Neural cell (in vitro differentiated cells): Measurements from ENCODE around the gene SDHB. TPM values are rescaled to one million over a fixed set of nuclear protein-coding genes. Genes with fewer than 3 reads are reported as not detected.

Source experiments
- H2AFZ ChIP-seq: fragments of 200-600, 300-800 bp; sonication (generic), shearing (Covaris generic); 2 replicates; pipeline ENCODE4 v1.6.0; 2014; ENCODE audit warnings: low read depth, mild to moderate bottlenecking, antibody characterized with exemption, low read length, moderate library complexity
- H3F3A ChIP-seq: fragments of 200-600 bp; shearing (Covaris generic); 2 replicates; pipeline ENCODE4 v1.6.1; 2016; ENCODE audit warnings: mild to moderate bottlenecking, moderate library complexity, mixed read lengths, antibody characterized with exemption, low read length; ENCODE audit not compliant: insufficient read depth, poor library complexity, severe bottlenecking
- H3K27ac ChIP-seq: fragments of 200-600, 300-800 bp; sonication (generic), shearing (Covaris generic); 2 replicates; pipeline ENCODE4 v1.5.1; 2014; ENCODE audit warnings: mild to moderate bottlenecking, low read length, moderate library complexity
- H3K27me3 ChIP-seq: fragments of 300-800, 200-600 bp; sonication (generic), shearing (Covaris generic); 2 replicates; pipeline ENCODE4 v1.6.0; 2014; ENCODE audit warnings: mild to moderate bottlenecking, low read depth, low read length, moderate library complexity; ENCODE audit not compliant: insufficient read depth
- H3K36me3 ChIP-seq: fragments of 300-800, 200-600 bp; sonication (generic), shearing (Covaris generic); 2 replicates; pipeline ENCODE4 v1.5.1; 2014; ENCODE audit warnings: mild to moderate bottlenecking, antibody characterized with exemption, low read length, moderate library complexity; ENCODE audit not compliant: insufficient read depth
- H3K4me2 ChIP-seq: fragments of 300-800, 200-600 bp; sonication (generic), shearing (Covaris generic); 2 replicates; pipeline ENCODE4 v1.6.0; 2014; ENCODE audit warnings: mild to moderate bottlenecking, low read length
- H3K4me3 ChIP-seq: fragments of 300-800, 200-600 bp; sonication (generic), shearing (Covaris generic); 2 replicates; pipeline ENCODE4 v1.5.1; 2014; ENCODE audit warnings: mild to moderate bottlenecking, low read length, moderate library complexity
- H3K79me2 ChIP-seq: fragments of 200-600 bp; shearing (Covaris generic); replicated peaks from 2 replicates; pipeline ENCODE4 v1.6.0; 2014; ENCODE audit warnings: mild to moderate bottlenecking, low read length, moderate library complexity; ENCODE audit not compliant: insufficient read depth
- H3K9ac ChIP-seq: fragments of 300-800, 200-600 bp; sonication (generic), shearing (Covaris generic); 2 replicates; pipeline ENCODE4 v1.6.1; 2016; ENCODE audit warnings: mild to moderate bottlenecking, low read length, mixed read lengths
- H3K9me2 ChIP-seq: fragments of 200-600 bp; shearing (Covaris generic); 2 replicates; pipeline ENCODE4 v1.6.1; 2016; ENCODE audit warnings: mild to moderate bottlenecking, low read length, mixed read lengths; ENCODE audit not compliant: insufficient read depth
- H3K9me3 ChIP-seq: fragments of 200-600, 300-800 bp; sonication (generic), shearing (Covaris generic); 2 replicates; pipeline ENCODE4 v1.6.1; 2016; ENCODE audit warnings: mild to moderate bottlenecking, mixed run types, low read length, moderate library complexity, mixed read lengths
- H4K20me1 ChIP-seq: fragments of 200-600 bp; shearing (Covaris generic); 2 replicates; pipeline ENCODE4 v1.6.1; 2016; ENCODE audit warnings: mild to moderate bottlenecking, mixed run types; ENCODE audit not compliant: insufficient read depth
- CTCF ChIP-seq: fragments of 450-650 bp; IDR thresholded peaks from 2 replicates; pipeline ENCODE4 v1.5.1; 2014; ENCODE audit warnings: antibody characterized with exemption, mild to moderate bottlenecking, moderate library complexity; ENCODE audit not compliant: poor library complexity, severe bottlenecking
- EP300 ChIP-seq: fragments of 450-650 bp; conservative IDR thresholded peaks from 2 replicates; pipeline ENCODE4 v1.6.1; 2014; ENCODE audit warnings: antibody characterized with exemption, mild to moderate bottlenecking, moderate library complexity; ENCODE audit not compliant: poor library complexity, severe bottlenecking
- EZH2 ChIP-seq: fragments of 200-600, 300-800 bp; shearing (Covaris generic), sonication (generic); IDR thresholded peaks from 2 replicates; pipeline ENCODE4 v1.6.1; 2014; ENCODE audit warnings: antibody characterized with exemption, low read length, borderline replicate concordance, mild to moderate bottlenecking; ENCODE audit not compliant: insufficient read depth, poor library complexity, severe bottlenecking
- MXI1 ChIP-seq: fragments of 450-650 bp; conservative IDR thresholded peaks from 2 replicates; pipeline ENCODE4 v1.6.1; 2014; ENCODE audit warnings: antibody characterized with exemption, mild to moderate bottlenecking; ENCODE audit not compliant: poor library complexity, severe bottlenecking
- POLR2AphosphoS5 ChIP-seq: IDR thresholded peaks from 2 replicates; pipeline ENCODE4 v1.6.1; 2012
- RAD21 ChIP-seq: fragments of 450-650 bp; conservative IDR thresholded peaks from 2 replicates; pipeline ENCODE4 v1.6.1; 2014; ENCODE audit warnings: antibody characterized with exemption, mild to moderate bottlenecking, moderate library complexity
- SMC3 ChIP-seq: fragments of 450-650 bp; conservative IDR thresholded peaks from 2 replicates; pipeline ENCODE4 v1.6.1; 2014; ENCODE audit warnings: antibody characterized with exemption, mild to moderate bottlenecking, moderate library complexity; ENCODE audit not compliant: poor library complexity
- TAF1 ChIP-seq: IDR thresholded peaks from 2 replicates; pipeline ENCODE4 v1.6.1; 2012; ENCODE audit warnings: low read depth
- polyA plus RNA-seq: library from polyadenylated mRNA; depleted of rRNA; stranded (reverse); fragments of >200 nt; gene quantifications from 2 replicates; pipeline ENCODE4 v1.2.3, GENCODE V29; 2014
- TF ChIP-seq, protein P1 (sequence below): IDR thresholded peaks from 2 replicates; pipeline ENCODE4 v1.6.1; 2012; ENCODE audit warnings: borderline replicate concordance

SDHB gene
- polyA plus RNA-seq, 1 donor from 2014 or later: 129 TPM

DNA sequence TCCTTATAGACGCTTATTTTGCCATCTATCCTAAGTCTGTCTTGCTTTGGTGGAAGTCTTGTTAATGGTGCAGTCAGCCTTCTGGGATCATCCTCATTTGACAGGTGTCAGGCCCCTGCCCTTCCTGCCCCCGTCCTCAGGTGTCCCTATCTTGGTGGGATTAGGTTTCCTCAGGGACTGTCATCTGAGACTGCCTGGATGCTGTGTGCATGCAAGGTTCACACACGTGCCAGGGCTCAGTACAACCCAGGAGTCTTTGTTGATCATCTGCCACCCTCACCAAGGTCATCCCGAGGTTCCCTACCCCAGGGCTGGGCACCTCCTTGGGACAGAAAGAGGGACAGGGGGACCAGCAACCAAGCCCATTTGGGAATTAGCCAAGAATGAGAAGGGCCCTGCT lies 47.4 kb upstream of the SDHB start:
- Histone ChIP-seq H3K79me2 (no peaks in the 10 kb centered on the region), H3K9ac (no peak overlapping the region), H3K4me2 (no peak overlapping the region), H2AFZ (no peak overlapping the region), H3K36me3 (no peaks in the 10 kb centered on the region), H4K20me1 (no peaks in the 10 kb centered on the region), H3K27me3 (no peaks in the 10 kb centered on the region), H3K27ac (no peak overlapping the region), H3F3A (no peaks in the 10 kb centered on the region), H3K9me2 (no peaks in the 10 kb centered on the region), H3K9me3 (no peaks in the 10 kb centered on the region), H3K4me3 (no peak overlapping the region)
- no peak for TF ChIP-seq EP300
- no peak for TF ChIP-seq POLR2AphosphoS5
- TF ChIP-seq SMC3: no peak
- TF ChIP-seq, protein P1, sequence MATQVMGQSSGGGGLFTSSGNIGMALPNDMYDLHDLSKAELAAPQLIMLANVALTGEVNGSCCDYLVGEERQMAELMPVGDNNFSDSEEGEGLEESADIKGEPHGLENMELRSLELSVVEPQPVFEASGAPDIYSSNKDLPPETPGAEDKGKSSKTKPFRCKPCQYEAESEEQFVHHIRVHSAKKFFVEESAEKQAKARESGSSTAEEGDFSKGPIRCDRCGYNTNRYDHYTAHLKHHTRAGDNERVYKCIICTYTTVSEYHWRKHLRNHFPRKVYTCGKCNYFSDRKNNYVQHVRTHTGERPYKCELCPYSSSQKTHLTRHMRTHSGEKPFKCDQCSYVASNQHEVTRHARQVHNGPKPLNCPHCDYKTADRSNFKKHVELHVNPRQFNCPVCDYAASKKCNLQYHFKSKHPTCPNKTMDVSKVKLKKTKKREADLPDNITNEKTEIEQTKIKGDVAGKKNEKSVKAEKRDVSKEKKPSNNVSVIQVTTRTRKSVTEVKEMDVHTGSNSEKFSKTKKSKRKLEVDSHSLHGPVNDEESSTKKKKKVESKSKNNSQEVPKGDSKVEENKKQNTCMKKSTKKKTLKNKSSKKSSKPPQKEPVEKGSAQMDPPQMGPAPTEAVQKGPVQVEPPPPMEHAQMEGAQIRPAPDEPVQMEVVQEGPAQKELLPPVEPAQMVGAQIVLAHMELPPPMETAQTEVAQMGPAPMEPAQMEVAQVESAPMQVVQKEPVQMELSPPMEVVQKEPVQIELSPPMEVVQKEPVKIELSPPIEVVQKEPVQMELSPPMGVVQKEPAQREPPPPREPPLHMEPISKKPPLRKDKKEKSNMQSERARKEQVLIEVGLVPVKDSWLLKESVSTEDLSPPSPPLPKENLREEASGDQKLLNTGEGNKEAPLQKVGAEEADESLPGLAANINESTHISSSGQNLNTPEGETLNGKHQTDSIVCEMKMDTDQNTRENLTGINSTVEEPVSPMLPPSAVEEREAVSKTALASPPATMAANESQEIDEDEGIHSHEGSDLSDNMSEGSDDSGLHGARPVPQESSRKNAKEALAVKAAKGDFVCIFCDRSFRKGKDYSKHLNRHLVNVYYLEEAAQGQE: no peak
- TF ChIP-seq CTCF: no peak
- no peak for TF ChIP-seq RAD21

GRCh38 chr1:17099616-17100340 lies 45.9 kb upstream of the SDHB start:
- H3K4me2 ChIP-seq: no peak overlapping the region
- no peak overlapping the region for H2AFZ ChIP-seq
- H3K36me3 ChIP-seq: no peaks in the 10 kb centered on the region

More at GRCh38 chr1:17099616-17100340, 45.9 kb upstream of the SDHB start:
- Histone ChIP-seq H3F3A (no peaks in the 10 kb centered on the region), H3K9ac (no peak overlapping the region), H3K27ac (no peak overlapping the region), H3K9me2 (no peaks in the 10 kb centered on the region), H3K27me3 (no peaks in the 10 kb centered on the region), H3K9me3 (no peaks in the 10 kb centered on the region), H3K4me3 (no peak overlapping the region), H3K79me2 (no peaks in the 10 kb centered on the region), H4K20me1 (no peaks in the 10 kb centered on the region)
- TF ChIP-seq EZH2 (no peak), SMC3 (no peak), TAF1 (no peak), RAD21 (no peak), MXI1 (no peak), CTCF (no peak), EP300 (no peak), POLR2AphosphoS5 (no peak)
- TF ChIP-seq, protein P1: no peak
